GM19239 (cell line): Measurements from ENCODE around the gene NAV3.

ENCODE experiments used
- DNase-seq: peaks from one replicate; pipeline ENCODE4 v3.0.0; 2011; ENCODE audit warnings: low spot score; ENCODE audit not compliant: insufficient read length
- FAIRE-seq: peaks from 2 replicates; lab custom pipeline; 2011; peaks lifted over from hg19 to GRCh38; lab: Jason Lieb, UNC

The NAV3 gene

GRCh38 chr12:78171061-78171460 is 340.4 kb downstream of the NAV3 start:
- DNase-seq = no peak
- no peak for FAIRE-seq

DNA sequence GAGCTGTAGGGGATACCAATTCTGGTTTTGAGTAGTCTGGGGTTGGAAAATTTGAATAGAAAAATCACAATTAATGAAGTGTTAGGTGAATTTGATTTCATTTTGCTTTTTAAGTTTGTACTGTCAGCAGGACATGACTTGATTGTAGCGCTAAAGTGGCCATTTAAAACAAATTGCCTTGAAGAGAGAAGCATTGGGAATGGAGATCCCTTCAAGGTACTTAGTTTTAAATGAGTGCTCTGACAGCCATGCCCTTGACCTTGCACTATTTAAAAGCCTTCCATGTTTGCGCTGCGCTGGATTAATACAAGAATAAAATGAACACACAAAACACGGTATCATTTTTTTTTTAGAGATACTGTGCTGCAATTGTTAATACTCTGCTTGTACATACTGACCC is 345.9 kb downstream of the NAV3 start:
- DNase-seq = no peak

DNA sequence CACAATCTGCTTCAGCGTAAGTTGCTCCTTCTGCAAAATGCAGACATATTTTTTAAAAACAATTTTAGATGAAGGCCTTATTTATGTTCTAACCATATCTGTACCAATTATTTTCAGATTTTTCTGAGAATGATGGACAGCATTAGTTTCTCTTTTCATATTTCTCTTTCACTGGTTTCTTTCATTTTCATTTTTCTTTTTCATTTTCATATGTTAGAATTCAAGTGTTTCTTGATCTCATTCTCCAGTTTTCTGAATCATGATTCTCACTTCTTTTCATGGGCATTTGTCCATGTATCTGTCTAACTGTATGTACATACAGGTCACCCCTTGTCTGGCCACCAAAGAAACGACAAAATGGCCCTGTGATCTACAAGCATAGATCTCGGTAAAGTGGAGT is 346.6 kb downstream of the NAV3 start:
- FAIRE-seq (no peak), DNase-seq (no peak)

More for the DNA sequence above, 345.9 kb downstream of the NAV3 start:
- FAIRE-seq = no peak

DNA sequence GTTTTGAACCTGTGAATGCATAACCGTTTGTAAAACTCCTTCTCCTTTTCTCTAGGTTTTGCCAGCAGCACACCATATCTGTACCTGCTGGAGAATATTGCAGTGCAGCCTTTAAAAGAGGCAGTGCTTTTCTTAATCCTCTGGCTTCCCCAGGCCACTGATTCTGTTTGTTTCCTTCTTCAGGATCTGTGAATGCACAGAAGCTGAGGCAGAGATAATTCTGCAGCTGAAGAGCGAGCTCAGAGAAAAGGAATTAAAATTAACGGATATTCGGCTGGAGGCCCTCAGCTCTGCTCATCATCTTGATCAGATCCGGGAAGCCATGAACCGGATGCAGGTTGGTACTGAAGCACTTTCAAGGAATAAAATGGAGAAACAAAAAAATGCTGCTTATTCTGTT is 348.7 kb downstream of the NAV3 start:
- no peak for DNase-seq
- no peak for FAIRE-seq

DNA sequence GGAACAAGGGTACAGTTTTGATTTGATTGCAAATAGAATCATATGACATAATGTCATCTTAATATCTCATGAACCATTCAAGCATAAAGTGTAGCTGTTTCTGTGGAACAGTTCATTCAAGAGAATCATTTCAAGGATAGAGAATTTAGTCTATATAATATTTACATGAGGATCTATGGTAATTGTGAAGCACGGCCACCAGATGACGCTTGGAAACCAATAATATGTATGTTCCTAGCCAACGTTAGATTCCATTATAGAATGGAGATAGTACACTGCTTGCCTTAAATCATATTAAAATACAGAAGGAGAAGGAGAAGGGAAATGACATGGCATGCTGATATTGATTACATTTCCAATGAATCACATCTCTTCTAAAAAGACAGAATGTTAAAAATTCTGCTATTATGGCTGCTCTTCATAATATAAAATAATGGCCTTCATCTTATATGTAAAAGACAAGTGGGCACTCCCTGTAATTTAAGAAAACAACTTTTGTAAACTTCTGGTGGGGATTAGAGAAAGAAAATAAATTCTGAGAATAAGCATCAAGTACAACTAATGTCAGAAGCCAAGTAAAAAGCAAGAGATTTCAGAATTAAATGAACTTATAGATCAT is 351.0 kb downstream of the NAV3 start:
- FAIRE-seq = no peak
- no peak for DNase-seq

GRCh38 chr12:78183824-78184223 is 353.1 kb downstream of the NAV3 start:
- no peak for DNase-seq
- FAIRE-seq = no peak

DNA sequence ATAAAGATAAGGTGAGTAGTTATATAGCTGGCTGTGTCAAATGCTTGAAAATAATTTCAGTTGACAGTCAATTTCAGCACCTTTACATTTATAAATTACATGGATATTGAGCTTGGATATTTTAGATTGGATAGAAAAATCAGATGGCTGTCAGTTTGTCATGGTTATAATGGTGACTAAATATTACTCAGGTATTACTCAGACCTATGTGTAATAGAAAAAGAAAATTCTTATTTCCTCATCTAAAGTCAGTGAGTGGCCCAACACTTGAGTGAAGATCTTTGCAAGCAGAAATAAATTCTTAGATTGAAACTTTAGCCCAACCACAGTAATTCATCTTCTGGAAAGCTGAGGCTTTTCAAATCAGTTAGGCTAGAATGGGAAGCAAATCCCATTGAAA is 354.4 kb downstream of the NAV3 start:
- DNase-seq (no peak), FAIRE-seq (no peak)

DNA sequence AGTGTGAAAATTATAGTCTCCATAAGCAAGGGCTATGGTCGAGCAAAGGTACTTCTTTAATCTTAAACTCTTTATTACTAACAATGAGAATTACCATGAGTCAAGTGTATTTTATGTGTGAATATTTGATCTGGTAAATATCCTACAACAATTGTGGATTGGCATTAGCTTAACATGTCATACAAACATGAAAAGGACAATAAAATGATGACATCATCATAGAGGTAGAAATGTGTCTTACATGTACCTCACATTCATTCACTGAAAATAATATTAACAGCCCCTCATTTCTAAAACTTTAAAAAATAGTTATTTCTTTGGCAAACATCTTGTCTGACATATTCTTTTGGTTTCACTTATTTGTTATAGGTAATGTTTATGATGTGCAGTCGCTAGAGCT is 355.0 kb downstream of the NAV3 start:
- no peak for DNase-seq
- no peak for FAIRE-seq

GRCh38 chr12:78186670-78187069 is 356.0 kb downstream of the NAV3 start:
- no peak for DNase-seq
- FAIRE-seq = no peak

GRCh38 chr12:78187741-78188140 is 357.0 kb downstream of the NAV3 start:
- FAIRE-seq (no peak), DNase-seq (no peak)

GRCh38 chr12:78189656-78190055 is 359.0 kb downstream of the NAV3 start:
- FAIRE-seq = no peak
- DNase-seq = no peak

- FAIRE-seq = no peak
- DNase-seq = no peak
Observed at GRCh38 chr12:78191611-78192010, 360.9 kb downstream of the NAV3 start.

- FAIRE-seq = no peak
- no peak for DNase-seq
Observed at GRCh38 chr12:78192979-78193378, 362.3 kb downstream of the NAV3 start.

DNA sequence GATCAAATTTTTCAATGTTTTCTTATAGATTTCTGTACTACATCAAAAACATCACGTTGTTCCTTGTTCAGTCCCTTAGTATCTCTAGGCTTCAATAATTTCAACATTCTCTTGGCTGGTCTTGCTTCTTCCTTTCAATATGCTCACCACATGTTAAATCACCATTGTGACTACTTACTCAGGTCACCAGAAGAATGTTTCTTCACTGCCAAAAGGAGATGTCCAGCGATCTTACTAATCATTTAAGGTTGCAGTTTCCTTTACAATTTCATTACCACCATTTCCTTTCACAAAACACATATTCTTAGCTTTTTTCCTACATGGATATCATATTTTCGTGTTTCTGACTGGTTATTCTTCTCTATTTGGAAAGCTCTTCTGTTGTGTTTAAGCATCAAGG is 363.8 kb downstream of the NAV3 start:
- FAIRE-seq = no peak
- DNase-seq = no peak

DNA sequence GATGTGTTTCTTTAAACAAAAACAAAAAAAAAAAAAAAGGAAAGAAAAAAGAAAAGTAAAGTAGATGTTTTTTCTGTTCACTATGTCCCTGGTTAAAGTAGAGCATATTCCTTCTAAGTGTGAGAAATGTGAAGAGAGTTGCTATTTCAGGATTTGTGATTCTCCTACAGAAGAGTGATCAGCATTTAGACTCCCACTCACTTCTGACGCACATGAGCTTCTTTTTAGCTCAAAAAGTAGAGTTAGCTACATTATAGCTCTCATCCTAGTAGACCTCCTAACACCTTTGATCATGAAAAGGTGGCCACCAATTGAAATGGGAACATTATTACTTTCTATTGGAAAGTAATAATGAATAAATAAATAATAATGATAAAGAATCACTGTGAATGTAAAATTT is 368.2 kb downstream of the NAV3 start:
- no peak for DNase-seq
- FAIRE-seq = no peak

DNA sequence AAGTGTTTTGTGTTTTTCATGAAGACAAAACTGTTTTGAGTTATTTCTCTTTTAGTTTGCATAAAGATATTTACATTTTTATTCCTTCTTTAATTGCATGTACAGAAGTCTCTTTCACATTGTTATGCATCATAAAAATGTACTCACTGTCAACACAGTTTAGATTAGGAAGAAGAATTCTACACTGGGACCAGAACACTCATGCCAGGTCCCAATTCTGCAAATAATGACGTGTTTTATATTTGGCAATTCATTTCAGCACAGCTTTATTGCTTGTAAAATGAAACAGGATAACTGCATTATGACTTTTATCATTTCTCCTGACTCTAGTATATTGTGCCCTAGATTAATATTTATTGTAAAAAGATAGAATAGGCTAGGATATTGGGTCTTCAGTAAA is 369.2 kb downstream of the NAV3 start:
- FAIRE-seq (no peak), DNase-seq (no peak)

GRCh38 chr12:78204926-78205325 is 374.2 kb downstream of the NAV3 start:
- no peak for FAIRE-seq

GRCh38 chr12:78208092-78208491 is 377.4 kb downstream of the NAV3 start:
- DNase-seq = no peak

More at GRCh38 chr12:78204926-78205325, 374.2 kb downstream of the NAV3 start:
- no peak for DNase-seq

DNA sequence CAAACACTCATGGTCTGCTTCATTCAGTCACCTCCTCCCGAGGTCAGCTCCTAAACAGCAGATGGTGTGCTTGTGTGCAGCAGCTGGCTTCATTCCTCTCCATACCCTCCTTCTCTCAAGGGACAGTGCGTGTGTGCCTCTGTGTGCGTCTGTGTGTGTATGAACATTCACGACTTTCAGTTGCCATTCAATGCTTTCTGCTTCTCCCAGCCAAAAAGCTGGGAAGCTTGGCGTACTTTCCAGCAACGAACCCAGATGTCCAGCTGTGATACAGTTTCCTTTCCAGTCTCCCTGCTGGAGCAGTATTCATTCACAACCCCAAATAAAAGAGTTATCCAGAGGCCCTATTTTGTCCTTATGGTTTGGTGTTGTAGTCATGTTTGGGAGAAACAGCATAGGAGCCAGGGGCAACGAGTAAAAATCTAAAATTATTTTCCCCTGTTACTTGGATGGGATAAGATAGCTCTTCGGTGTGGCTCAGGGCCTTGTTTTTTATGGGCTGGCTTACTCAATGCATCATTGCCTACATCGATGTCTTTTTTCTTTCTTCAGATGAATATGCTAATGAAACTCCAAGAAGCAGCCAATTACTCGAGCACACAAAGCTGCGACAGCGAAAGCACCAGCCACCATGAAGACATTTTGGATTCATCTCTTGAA is 379.3 kb downstream of the NAV3 start:
- no peak for DNase-seq
- no peak for FAIRE-seq

More at GRCh38 chr12:78208092-78208491, 377.4 kb downstream of the NAV3 start:
- FAIRE-seq = no peak

DNA sequence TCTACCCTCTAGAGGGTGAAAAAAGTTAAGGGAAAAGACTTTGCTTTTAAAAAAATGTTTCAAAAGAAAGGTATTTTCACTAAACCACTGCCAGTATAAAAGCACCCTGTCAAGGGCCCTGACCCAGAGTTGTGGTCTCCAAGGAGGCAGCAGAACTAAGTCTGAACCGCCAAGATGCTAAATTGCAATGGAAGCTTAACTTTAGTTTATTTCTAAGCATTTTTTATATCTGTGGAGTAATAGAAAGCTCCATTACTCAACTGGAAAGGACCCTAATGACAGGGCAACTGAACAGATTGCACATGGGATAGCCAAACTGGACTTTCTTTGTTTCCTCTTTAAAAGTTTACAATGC is 379.8 kb downstream of the NAV3 start:
- no peak for FAIRE-seq

GRCh38 chr12:78210894-78211302 is 380.2 kb downstream of the NAV3 start:
- FAIRE-seq (no peak), DNase-seq (no peak)

More for the DNA sequence above, 379.8 kb downstream of the NAV3 start:
- no peak for DNase-seq

DNA sequence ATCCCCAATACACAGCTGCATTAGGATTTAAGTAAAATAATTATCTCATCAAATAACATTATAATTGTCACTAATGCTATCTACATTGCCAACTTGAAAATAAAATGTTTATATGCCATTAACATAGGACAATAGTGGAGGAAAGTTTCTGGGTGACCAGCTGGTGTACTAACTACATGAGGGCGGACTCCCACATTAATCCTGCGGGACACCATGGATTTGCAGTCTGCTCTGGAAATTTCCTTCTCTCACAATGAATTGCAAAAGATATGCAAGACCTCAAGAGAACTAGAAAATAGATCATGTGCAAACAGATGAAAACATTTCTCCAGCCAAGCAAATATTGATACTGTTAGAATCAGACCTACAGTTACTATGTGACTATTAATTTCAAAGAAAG is 390.1 kb downstream of the NAV3 start:
- FAIRE-seq = no peak
- DNase-seq = no peak
